Activated CD4-positive, alpha-beta T cell treated with anti-CD3 and anti-CD28 coated beads for 36 hours (primary cell): Measurements from ENCODE around the gene GRPEL1. TPM values are rescaled to one million over a fixed set of nuclear protein-coding genes. Genes with fewer than 3 reads are reported as not detected.
A peak's percentile ranks its signal among the peaks of the same experiment; 100 is the strongest.

Source experiments
- ATAC-seq: fragments of 200-7000 bp; cut with Tn5 transposase; one replicate; pipeline ENCODE4 v1.10.0; 2021; ENCODE audit warnings: mild to moderate bottlenecking, moderate library complexity
- CTCF ChIA-PET: fragments of 350-600 bp; sonication (Branson Sonifier 250); formaldehyde crosslinking; loops from one replicate; lab custom pipeline; 2021; ENCODE audit warnings: antibody characterized with exemption; lab: Charles Lee
- POLR2A ChIA-PET: fragments of 350-600 bp; sonication (Branson Sonifier 250); formaldehyde crosslinking; loops from one replicate; lab custom pipeline; 2021; ENCODE audit warnings: antibody characterized with exemption, inconsistent platforms; lab: Charles Lee
- DNase-seq: peaks from one replicate; pipeline ENCODE4 v3.0.0-alpha.2; 2020
- H3K27ac Mint-ChIP-seq: one replicate; pipeline ENCODE4 v1.8.0; 2021; ENCODE audit warnings: mixed read lengths
- H3K27me3 Mint-ChIP-seq: one replicate; pipeline ENCODE4 v1.8.0; 2021; ENCODE audit warnings: mixed read lengths
- H3K36me3 Mint-ChIP-seq: one replicate; pipeline ENCODE4 v1.8.0; 2021; ENCODE audit warnings: low read depth, mixed read lengths
- H3K4me1 Mint-ChIP-seq: one replicate; pipeline ENCODE4 v1.8.0; 2021; ENCODE audit warnings: mixed read lengths
- H3K4me3 Mint-ChIP-seq: one replicate; pipeline ENCODE4 v1.8.0; 2021; ENCODE audit warnings: mild to moderate bottlenecking, moderate library complexity, mixed read lengths
- H3K9me3 Mint-ChIP-seq: one replicate; pipeline ENCODE4 v1.8.0; 2021; ENCODE audit warnings: low read depth, mixed read lengths
- intact Hi-C, 2 experiments: fragments of 100-400 bp; cut with DNase I in 1 of 2; cut with micrococcal nuclease in 1 of 2; formaldehyde crosslinking; loops; one replicate each; pipeline versions ENCODE4 v1.14.2 to v1.15.1; 2022 to 2024; cut with DNase I, micrococcal nuclease
- total RNA-seq, 2 experiments: library from RNA; stranded (reverse); gene quantifications; one replicate each; pipeline ENCODE4 v1.2.3, GENCODE V29; 2021

Gene GRPEL1
- total RNA-seq, 2 experiments from 2014 or later: 81.0 to 93.0 TPM

GRCh38 chr4:7015383-7016035 is 52.4 kb downstream of the GRPEL1 start:
- ChIA-PET POLR2A (no interaction called here), CTCF (no interaction called here)
- ATAC-seq: no peak
- no peaks in the 10 kb centered on the region for H3K27me3 Mint-ChIP-seq
- H3K4me3 Mint-ChIP-seq: no peak overlapping the region
- peaks cover 3% of the 10 kb centered on the region for H3K4me1 Mint-ChIP-seq
- no peak for DNase-seq
- no peak overlapping the region for H3K27ac Mint-ChIP-seq
- H3K36me3 Mint-ChIP-seq: peaks cover 34% of the 10 kb centered on the region
- no peaks in the 10 kb centered on the region for H3K9me3 Mint-ChIP-seq
- intact Hi-C loops: no loop called here

- peak overlapping the region; percentile 68 for H3K27ac Mint-ChIP-seq
- intact Hi-C loops: no loop called here
- no peaks in the 10 kb centered on the region for H3K27me3 Mint-ChIP-seq
- no peak overlapping the region for H3K4me3 Mint-ChIP-seq
- DNase-seq (no peak), ATAC-seq (no peak)
- H3K9me3 Mint-ChIP-seq: no peaks in the 10 kb centered on the region
- peaks cover 3% of the 10 kb centered on the region for H3K4me1 Mint-ChIP-seq
- POLR2A ChIA-PET: no interaction called here
- H3K36me3 Mint-ChIP-seq: peaks cover 41% of the 10 kb centered on the region
- CTCF ChIA-PET: no interaction called here
Measured at GRCh38 chr4:7014815-7015214, 53.0 kb downstream of the GRPEL1 start.

GRCh38 chr4:7013175-7013574 is 54.7 kb downstream of the GRPEL1 start:
- ChIA-PET POLR2A (no interaction called here), CTCF (no interaction called here)
- Mint-ChIP-seq H3K4me3 (no peak overlapping the region), H3K4me1 (peaks cover 3% of the 10 kb centered on the region), H3K27me3 (no peaks in the 10 kb centered on the region), H3K27ac (no peak overlapping the region), H3K36me3 (peaks cover 46% of the 10 kb centered on the region), H3K9me3 (no peaks in the 10 kb centered on the region)
- intact Hi-C loops: no loop called here
- ATAC-seq (no peak), DNase-seq (no peak)

GRCh38 chr4:7009564-7009963 is 58.3 kb downstream of the GRPEL1 start:
- Mint-ChIP-seq H3K36me3 (peaks cover 42% of the 10 kb centered on the region), H3K4me3 (no peak overlapping the region), H3K27ac (no peak overlapping the region), H3K9me3 (no peaks in the 10 kb centered on the region), H3K27me3 (no peaks in the 10 kb centered on the region), H3K4me1 (peaks cover 3% of the 10 kb centered on the region)
- POLR2A ChIA-PET: no interaction called here
- intact Hi-C loops: no loop called here
- no peak for DNase-seq
- no peak for ATAC-seq
- CTCF ChIA-PET: interaction anchor here (1.6 kb wide), 1 partner anchor 124 kb away, joined by 4 read pairs; no protein-coding TSS in a partner anchor

Other genes starting within 250 kb of the GRPEL1 start
- 10 to 100 TPM; 36.7 to 44.0 TPM for gene TBC1D14, start 158.2 kb downstream of the GRPEL1 start, total RNA-seq
- gene TADA2B, start 24.7 kb downstream of the GRPEL1 start, total RNA-seq: 10 to 100 TPM in 1 of 2 experiments, 1 to 10 TPM in 1; 9.0 to 10.6 TPM
- under 1 TPM in 1 of 2 experiments, not detected in 1; 0.04 TPM for gene SORCS2, start 124.5 kb upstream of the GRPEL1 start, total RNA-seq